HG03159 (cell line): Measurements from ENCODE around the gene HRH3.

Experiments used
- ATAC-seq: cut with Tn5 transposase; IDR thresholded peaks from one replicate; pipeline ENCODE4 v1.9.1; 2021; ENCODE audit warnings: mild to moderate bottlenecking, moderate library complexity; ENCODE audit not compliant: unreplicated experiment

The HRH3 gene

GRCh38 chr20:62230696-62231095, 10.6 kb upstream of the HRH3 start:
- ATAC-seq: no peak

- ATAC-seq: no peak
These were observed 10.2 kb upstream of the HRH3 start for GRCh38 chr20:62230276-62230675.

- ATAC-seq: no peak
These were observed 9.6 kb upstream of the HRH3 start for GRCh38 chr20:62229667-62230066.

- no peak for ATAC-seq
These were observed 9.0 kb upstream of the HRH3 start for GRCh38 chr20:62228982-62229545.

GRCh38 chr20:62227977-62228958, 8.2 kb upstream of the HRH3 start:
- no peak for ATAC-seq

GRCh38 chr20:62227591-62227976, 7.5 kb upstream of the HRH3 start:
- no peak for ATAC-seq

- no peak for ATAC-seq
These were observed 6.9 kb upstream of the HRH3 start for GRCh38 chr20:62226707-62227590.

GRCh38 chr20:62225820-62226635, 6.0 kb upstream of the HRH3 start:
- no peak for ATAC-seq

- no peak for ATAC-seq
These were observed 4.9 kb upstream of the HRH3 start for GRCh38 chr20:62225026-62225425.

GRCh38 chr20:62224113-62224855, 4.2 kb upstream of the HRH3 start:
- ATAC-seq: no peak

GRCh38 chr20:62223571-62223970, 3.5 kb upstream of the HRH3 start:
- no peak for ATAC-seq

- ATAC-seq: no peak
These were observed 2.9 kb upstream of the HRH3 start for GRCh38 chr20:62222972-62223371.

GRCh38 chr20:62222266-62222850, 2.3 kb upstream of the HRH3 start:
- ATAC-seq: no peak

GRCh38 chr20:62220666-62221568, 839 bp upstream of the HRH3 start:
- no peak for ATAC-seq

GRCh38 chr20:62219101-62219991, 732 bp downstream of the HRH3 start:
- ATAC-seq: no peak

GRCh38 chr20:62217913-62218773, 1.9 kb downstream of the HRH3 start:
- ATAC-seq: no peak
